Panc1 (cell line): ENCODE measurements around the gene CATSPERB. TPM values are rescaled to one million over a fixed set of nuclear protein-coding genes. Genes with fewer than 3 reads are reported as not detected.

Experiments used
- ATAC-seq: fragments of 200-7000 bp; cut with Tn5 transposase; 2 replicates; pipeline ENCODE4 v1.9.1; 2020; ENCODE audit warnings: mild to moderate bottlenecking, moderate library complexity
- BruUV-seq: library from RNA; stranded (reverse); fragments of 400-500 nt; replicated peaks from 2 replicates; lab custom pipeline; 2021; lab: Mats Ljungman, UMichigan
- CTCF ChIA-PET: fragments of 300-600 bp; sonication (Branson Sonifier 250); formaldehyde crosslinking; loops from one replicate; lab custom pipeline; 2022; ENCODE audit warnings: antibody characterized with exemption; lab: Charles Lee
- POLR2A ChIA-PET: fragments of 300-600 bp; sonication (Branson Sonifier 250); formaldehyde crosslinking; loops from one replicate; lab custom pipeline; 2022; ENCODE audit warnings: antibody characterized with exemption; lab: Charles Lee
- DNase-seq: peaks from one replicate; pipeline ENCODE4 v3.0.0-alpha.2; 2010; ENCODE audit warnings: low read depth, low spot score
- H3K27ac ChIP-seq: 2 replicates; pipeline ENCODE4 v1.5.1; 2011; ENCODE audit warnings: mild to moderate bottlenecking, low read length, inconsistent platforms
- H3K27me3 ChIP-seq: fragments of 200-500 bp; sonication (Bioruptor generic); 2 replicates; pipeline ENCODE4 v1.6.0; 2014; ENCODE audit warnings: low read length, inconsistent platforms; ENCODE audit not compliant: control insufficient read depth, insufficient read depth
- H3K36me3 ChIP-seq: fragments of 200-500 bp; sonication (Bioruptor generic); 2 replicates; pipeline ENCODE4 v1.5.1; 2014; ENCODE audit warnings: inconsistent platforms, mild to moderate bottlenecking, low read length, moderate library complexity; ENCODE audit not compliant: control insufficient read depth, insufficient read depth
- H3K4me1 ChIP-seq: 2 replicates; pipeline ENCODE4 v1.5.1; 2011; ENCODE audit warnings: inconsistent platforms, mild to moderate bottlenecking, low read length, moderate library complexity; ENCODE audit not compliant: control insufficient read depth, insufficient read depth
- H3K4me3 ChIP-seq, 2 experiments: 2 replicates each; pipeline ENCODE4 v1.5.1; 2011 to 2012; ENCODE audit warnings: low read depth in 2 of 2, low read length in 2 of 2, mild to moderate bottlenecking in 2 of 2, inconsistent platforms in 1 of 2, moderate library complexity in 1 of 2
- H3K9me3 ChIP-seq: fragments of 200-500 bp; sonication (Bioruptor generic); 2 replicates; pipeline ENCODE4 v1.5.1; 2014; ENCODE audit warnings: low read depth, mild to moderate bottlenecking, inconsistent platforms, low read length, moderate library complexity; ENCODE audit not compliant: control insufficient read depth, insufficient read depth
- POLR2AphosphoS5 ChIP-seq: IDR thresholded peaks from 2 replicates; pipeline ENCODE4 v1.6.1; 2012; ENCODE audit warnings: mild to moderate bottlenecking, low read depth, low read length, moderate library complexity
- SIN3A ChIP-seq: IDR thresholded peaks from 2 replicates; pipeline ENCODE4 v1.6.1; 2012; ENCODE audit warnings: low read depth, mild to moderate bottlenecking, low read length, moderate library complexity, borderline replicate concordance; ENCODE audit not compliant: insufficient read depth
- TCF7L2 ChIP-seq: IDR thresholded peaks from 2 replicates; pipeline ENCODE4 v1.6.1; 2011; ENCODE audit warnings: mild to moderate bottlenecking, low read depth, low read length, inconsistent platforms
- in situ Hi-C: cut with HindIII; loops from 2 replicates; pipeline ENCODE4 v1.10.0; 2016; ENCODE audit warnings: low sequenced_read_pairs, low pct_unique_long_range_greater_than_20kb
- intact Hi-C: fragments of 100-400 bp; cut with micrococcal nuclease; formaldehyde crosslinking; loops from one replicate; pipeline ENCODE4 v1.10.0; 2022; ENCODE audit not compliant: unreplicated experiment
- total RNA-seq: library from RNA; stranded (reverse); gene quantifications from one replicate; pipeline ENCODE4 v1.2.1, GENCODE V29; 2021; ENCODE audit not compliant: unreplicated experiment
- TF ChIP-seq, protein P1 (sequence below), 2 experiments: IDR thresholded peaks; 2 replicates each; pipeline ENCODE4 v1.6.1; 2011 to 2012; ENCODE audit warnings: low read depth in 2 of 2, control low read depth in 1 of 2, low read length in 1 of 2, mild to moderate bottlenecking in 1 of 2, moderate library complexity in 1 of 2; ENCODE audit not compliant: insufficient read depth in 1 of 2
- TF ChIP-seq, protein P2 (sequence below): fragments of 450-650 bp; IDR thresholded peaks from 2 replicates; pipeline ENCODE4 v1.5.1; 2017; ENCODE audit warnings: mild to moderate bottlenecking

CATSPERB gene
- total RNA-seq, 1 experiment from 2014 or later, result not detected

DNA sequence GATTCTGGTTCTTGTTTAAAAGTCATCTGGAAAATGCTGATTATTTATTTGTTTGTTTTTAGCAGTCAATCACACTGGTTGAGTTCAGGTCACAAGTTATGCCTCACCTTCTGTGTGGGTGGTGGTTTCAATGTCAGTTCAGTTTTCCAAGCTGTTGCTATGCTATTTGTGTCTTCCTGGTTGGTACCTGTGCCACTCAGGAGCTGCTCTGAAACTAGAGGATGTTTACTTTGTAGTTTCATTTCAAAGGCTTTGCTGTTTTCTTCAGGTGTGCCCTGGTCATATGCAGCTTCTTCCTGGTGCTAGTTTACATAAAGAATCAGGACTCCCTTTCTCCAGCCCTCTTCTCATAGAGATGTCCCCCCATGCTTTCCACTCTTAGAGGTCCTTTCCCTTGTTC, 146.0 kb downstream of the CATSPERB start:
- intact Hi-C loops (no loop called here), in situ Hi-C loops (no loop called here)
- Histone ChIP-seq H3K9me3 (no peaks in the 10 kb centered on the region), H3K27me3 (no peaks in the 10 kb centered on the region), H3K4me1 (no peaks in the 10 kb centered on the region), H3K27ac (no peak overlapping the region), H3K4me3 (no peak overlapping the region), H3K36me3 (no peaks in the 10 kb centered on the region)
- TF ChIP-seq TCF7L2, result no peak
- no peak for TF ChIP-seq POLR2AphosphoS5
- no peak for TF ChIP-seq SIN3A
- POLR2A ChIA-PET, result no interaction called here
- no TSS peak for BruUV-seq
- no peak for DNase-seq
- CTCF ChIA-PET, result no interaction called here
- no peak for ATAC-seq

GRCh38 chr14:91582761-91583160, 149.1 kb downstream of the CATSPERB start:
- BruUV-seq, result no TSS peak
- TF ChIP-seq, protein P1, sequence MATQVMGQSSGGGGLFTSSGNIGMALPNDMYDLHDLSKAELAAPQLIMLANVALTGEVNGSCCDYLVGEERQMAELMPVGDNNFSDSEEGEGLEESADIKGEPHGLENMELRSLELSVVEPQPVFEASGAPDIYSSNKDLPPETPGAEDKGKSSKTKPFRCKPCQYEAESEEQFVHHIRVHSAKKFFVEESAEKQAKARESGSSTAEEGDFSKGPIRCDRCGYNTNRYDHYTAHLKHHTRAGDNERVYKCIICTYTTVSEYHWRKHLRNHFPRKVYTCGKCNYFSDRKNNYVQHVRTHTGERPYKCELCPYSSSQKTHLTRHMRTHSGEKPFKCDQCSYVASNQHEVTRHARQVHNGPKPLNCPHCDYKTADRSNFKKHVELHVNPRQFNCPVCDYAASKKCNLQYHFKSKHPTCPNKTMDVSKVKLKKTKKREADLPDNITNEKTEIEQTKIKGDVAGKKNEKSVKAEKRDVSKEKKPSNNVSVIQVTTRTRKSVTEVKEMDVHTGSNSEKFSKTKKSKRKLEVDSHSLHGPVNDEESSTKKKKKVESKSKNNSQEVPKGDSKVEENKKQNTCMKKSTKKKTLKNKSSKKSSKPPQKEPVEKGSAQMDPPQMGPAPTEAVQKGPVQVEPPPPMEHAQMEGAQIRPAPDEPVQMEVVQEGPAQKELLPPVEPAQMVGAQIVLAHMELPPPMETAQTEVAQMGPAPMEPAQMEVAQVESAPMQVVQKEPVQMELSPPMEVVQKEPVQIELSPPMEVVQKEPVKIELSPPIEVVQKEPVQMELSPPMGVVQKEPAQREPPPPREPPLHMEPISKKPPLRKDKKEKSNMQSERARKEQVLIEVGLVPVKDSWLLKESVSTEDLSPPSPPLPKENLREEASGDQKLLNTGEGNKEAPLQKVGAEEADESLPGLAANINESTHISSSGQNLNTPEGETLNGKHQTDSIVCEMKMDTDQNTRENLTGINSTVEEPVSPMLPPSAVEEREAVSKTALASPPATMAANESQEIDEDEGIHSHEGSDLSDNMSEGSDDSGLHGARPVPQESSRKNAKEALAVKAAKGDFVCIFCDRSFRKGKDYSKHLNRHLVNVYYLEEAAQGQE (IDR thresholded peaks at IDR 0.05; ENCODE audit: insufficient read depth in 1 of 2, low read depth in 2 of 2, low read length in 1 of 2), result no peak
- no peak for TF ChIP-seq TCF7L2
- TF ChIP-seq SIN3A, result no peak
- ChIA-PET CTCF (no interaction called here), POLR2A (no interaction called here)
- intact Hi-C loops (no loop called here), in situ Hi-C loops (no loop called here)
- Histone ChIP-seq H3K4me3 (no peak overlapping the region), H3K27ac (no peak overlapping the region), H3K9me3 (no peaks in the 10 kb centered on the region), H3K36me3 (no peaks in the 10 kb centered on the region), H3K27me3 (no peaks in the 10 kb centered on the region), H3K4me1 (no peaks in the 10 kb centered on the region)
- ATAC-seq (no peak), DNase-seq (no peak)

DNA sequence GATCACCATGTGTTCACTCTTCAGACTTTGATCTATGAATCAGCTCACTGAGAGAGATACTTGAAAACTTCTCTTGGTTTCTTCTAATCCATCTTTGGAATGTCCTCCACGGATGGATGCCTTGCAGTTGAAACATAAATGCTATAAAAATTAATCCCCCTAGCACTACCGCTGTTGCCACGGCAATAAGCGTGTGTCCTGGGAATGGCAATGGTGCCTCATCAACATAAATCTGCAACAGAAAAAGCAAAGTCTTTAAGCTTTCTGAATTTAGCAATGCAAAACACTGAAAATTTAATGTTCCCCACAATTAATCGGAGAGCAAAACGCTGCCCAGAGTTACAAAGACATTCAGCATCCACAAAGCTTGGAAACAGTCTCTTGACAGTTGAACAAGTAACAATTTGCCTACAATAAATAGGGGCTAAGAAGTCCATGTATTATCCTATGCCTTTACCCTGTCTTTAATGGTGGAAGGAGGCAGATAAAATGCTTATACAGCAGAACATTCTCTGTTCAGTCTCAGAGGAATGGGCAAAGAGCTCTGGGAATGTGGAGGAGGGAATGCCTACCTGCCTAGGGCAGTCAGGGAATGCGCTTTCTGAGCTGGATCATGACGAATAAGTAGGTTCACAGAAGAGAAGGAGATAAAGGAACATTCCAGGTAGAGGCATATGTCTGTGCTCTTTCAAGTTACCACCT, 150.9 kb downstream of the CATSPERB start:
- ATAC-seq (no peak), DNase-seq (no peak)
- Histone ChIP-seq H3K4me3 (no peak overlapping the region), H3K4me1 (no peaks in the 10 kb centered on the region), H3K27me3 (no peaks in the 10 kb centered on the region), H3K36me3 (no peaks in the 10 kb centered on the region), H3K27ac (no peak overlapping the region), H3K9me3 (no peaks in the 10 kb centered on the region)
- no peak for TF ChIP-seq POLR2AphosphoS5
- no peak for TF ChIP-seq TCF7L2
- no peak for TF ChIP-seq SIN3A
- TF ChIP-seq, protein P2, sequence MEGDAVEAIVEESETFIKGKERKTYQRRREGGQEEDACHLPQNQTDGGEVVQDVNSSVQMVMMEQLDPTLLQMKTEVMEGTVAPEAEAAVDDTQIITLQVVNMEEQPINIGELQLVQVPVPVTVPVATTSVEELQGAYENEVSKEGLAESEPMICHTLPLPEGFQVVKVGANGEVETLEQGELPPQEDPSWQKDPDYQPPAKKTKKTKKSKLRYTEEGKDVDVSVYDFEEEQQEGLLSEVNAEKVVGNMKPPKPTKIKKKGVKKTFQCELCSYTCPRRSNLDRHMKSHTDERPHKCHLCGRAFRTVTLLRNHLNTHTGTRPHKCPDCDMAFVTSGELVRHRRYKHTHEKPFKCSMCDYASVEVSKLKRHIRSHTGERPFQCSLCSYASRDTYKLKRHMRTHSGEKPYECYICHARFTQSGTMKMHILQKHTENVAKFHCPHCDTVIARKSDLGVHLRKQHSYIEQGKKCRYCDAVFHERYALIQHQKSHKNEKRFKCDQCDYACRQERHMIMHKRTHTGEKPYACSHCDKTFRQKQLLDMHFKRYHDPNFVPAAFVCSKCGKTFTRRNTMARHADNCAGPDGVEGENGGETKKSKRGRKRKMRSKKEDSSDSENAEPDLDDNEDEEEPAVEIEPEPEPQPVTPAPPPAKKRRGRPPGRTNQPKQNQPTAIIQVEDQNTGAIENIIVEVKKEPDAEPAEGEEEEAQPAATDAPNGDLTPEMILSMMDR, result no peak
- TF ChIP-seq, protein P1 (IDR thresholded peaks at IDR 0.05; ENCODE audit: insufficient read depth in 1 of 2, low read depth in 2 of 2, low read length in 1 of 2), result no peak
- in situ Hi-C loops, result no loop called here
- ChIA-PET CTCF (no interaction called here), POLR2A (no interaction called here)
- intact Hi-C loops, result no loop called here
- no TSS peak for BruUV-seq
